ENCODE measurements around the gene PRSS56.

Gene PRSS56

DNA sequence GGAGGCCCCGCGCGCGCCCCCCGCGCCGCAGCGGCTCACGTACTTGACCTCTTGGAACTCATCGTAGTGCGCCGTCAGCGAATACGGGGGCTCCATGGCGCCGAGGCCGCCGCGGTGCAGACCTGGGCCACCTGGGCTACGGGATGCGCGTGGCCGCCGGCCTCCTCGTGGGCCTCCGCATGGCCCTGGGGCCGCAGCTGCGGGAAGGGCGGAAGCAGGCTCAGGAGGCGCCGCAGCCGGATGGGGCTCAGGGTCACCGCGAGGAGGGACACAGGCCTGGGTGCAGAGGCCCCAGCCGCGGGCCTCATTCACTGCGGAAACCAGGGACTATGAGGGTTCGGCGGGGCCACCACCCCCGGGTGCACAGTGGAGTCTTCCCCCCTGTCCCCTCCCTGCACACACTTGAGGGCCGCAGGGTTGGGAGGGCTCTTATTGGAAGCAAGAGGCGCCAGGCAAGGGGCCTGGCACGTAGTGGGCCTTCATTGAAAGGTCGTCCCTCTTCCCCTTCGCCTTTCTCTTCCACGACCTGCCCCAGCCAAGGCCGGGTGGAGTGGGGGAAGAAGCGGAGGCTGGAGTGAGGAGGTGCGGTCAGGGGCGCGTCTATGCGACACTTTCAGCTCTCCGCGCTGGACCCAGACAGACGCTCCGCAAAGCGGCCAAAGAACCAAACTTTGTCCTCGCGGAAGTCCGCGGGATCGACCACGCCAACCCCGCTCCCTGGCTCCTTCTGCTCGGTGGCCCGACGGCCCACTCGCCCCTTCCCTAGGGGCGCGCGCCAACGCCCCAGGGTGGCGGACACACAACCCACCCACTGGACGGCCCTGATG is 33.4 kb upstream of the PRSS56 start:
- DNase-seq (ENCODE audit: low spot score), result no peak

- no peak for DNase-seq (ENCODE audit: low spot score)
These were observed 32.6 kb upstream of the PRSS56 start, which contains the start of gene ECEL1 for GRCh38 chr2:232487385-232488096. TSS of gene ECEL1 (minus strand) at chr2:232487834. CDS start at chr2:232486653, 1,181 bp downstream.

GRCh38 chr2:232488097-232488711 is 32.0 kb upstream of the PRSS56 start:
- DNase-seq (ENCODE audit: low spot score), result no peak

DNA sequence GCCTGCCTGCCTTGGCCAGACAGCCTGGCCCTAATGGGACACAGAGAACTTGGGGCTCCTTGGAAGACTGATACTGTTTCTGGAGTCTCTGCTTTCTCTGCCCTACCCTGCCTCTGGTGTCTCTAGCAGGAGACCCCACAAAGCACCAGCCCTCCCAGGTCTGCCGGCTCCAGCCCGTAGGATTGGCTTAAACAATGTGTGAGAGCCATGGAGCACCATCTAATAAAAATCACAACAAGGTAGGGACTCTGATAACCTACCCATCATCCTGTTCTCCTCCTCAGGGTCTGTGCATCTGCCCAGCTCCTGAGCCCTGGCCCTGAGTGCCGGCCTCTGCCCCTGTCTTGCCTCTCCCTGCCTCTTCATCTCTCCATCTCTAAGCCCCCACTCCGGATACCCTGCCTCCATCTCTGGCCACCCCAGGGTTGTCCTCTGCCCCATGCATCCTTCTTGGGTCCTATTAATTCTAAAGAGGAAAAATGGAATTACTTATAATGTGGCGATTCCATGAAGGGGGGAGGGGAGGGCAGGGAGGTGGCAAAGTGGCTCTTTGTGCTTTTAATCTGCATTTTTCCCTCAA is 31.4 kb upstream of the PRSS56 start:
- no peak for DNase-seq (ENCODE audit: low spot score)

GRCh38 chr2:232489516-232490220 is 30.5 kb upstream of the PRSS56 start:
- DNase-seq (ENCODE audit: low spot score), result no peak

GRCh38 chr2:232490221-232491138 is 29.7 kb upstream of the PRSS56 start:
- no peak for DNase-seq (ENCODE audit: low spot score)

DNA sequence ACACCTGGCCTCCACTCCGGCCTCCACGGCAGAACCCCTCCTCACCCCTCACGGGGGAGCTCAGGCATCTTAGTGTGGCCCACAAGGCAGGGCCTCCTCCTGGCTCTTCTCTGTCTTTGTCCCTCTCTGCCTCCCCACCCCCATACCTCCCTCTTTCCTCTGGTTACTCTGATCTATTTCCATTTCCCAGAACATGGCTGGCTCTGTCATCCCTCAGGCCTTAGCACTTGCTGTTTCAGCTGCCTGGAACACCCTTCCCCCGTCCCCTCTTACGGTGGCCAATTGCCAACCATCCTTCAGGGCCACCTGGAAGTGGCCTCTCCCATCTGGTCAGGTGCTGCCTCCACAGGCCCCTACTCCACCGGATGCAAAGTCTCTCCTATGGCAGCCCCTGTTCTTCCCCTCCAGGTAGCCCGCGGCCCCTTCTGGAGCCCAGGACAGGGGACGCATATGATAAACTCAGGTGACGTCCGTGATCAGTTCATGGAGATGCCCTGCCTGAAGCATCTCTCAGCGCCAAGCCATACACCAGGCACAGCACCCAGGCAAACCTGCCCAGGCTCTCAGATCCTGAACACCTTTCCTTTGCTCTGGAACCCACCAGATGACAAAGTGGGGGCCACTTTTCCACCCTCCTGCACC is 28.9 kb upstream of the PRSS56 start:
- no peak for DNase-seq (ENCODE audit: low spot score)

GRCh38 chr2:232492236-232492848 is 27.8 kb upstream of the PRSS56 start:
- no peak for DNase-seq (ENCODE audit: low spot score)

DNA sequence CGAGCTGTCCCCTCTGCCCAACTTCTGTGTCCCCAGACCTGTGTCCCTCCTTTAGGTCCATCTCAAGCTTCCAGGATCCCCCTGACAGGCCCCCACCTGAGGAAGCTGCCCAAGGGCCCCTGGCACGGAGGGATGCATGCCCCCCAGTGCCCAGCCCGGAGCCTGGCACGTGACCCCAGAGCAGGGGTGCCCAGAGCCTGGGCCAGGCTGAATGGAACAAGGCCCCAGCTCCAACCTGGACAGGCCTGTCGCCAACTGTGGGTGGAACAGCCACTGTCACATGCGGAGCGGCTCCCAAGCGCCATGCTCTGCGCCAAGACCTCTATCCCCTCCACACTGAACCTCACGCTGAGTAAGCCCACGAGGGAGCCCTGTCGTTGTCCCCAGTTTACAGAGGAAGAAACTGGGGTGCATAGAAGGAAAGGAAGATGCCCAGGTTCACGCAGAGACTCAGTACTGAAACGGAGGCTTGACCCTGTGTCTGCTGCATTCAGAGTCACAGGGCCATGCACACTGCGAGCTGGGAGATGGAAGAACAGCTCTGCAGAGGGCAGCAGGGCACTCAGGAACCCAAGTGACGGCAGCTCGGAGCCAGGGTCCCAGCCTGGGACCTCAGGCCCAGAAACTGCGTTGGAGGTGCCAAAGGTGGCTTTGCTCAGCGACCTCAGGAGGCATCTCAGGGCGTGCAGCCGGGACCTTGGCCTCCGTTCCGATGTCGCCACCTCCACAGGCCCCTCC is 27.1 kb upstream of the PRSS56 start:
- DNase-seq (ENCODE audit: low spot score), result no peak

- DNase-seq (ENCODE audit: low spot score), result no peak
These were observed 26.3 kb upstream of the PRSS56 start for GRCh38 chr2:232493701-232494474.

- no peak for DNase-seq (ENCODE audit: low spot score)
These were observed 25.6 kb upstream of the PRSS56 start for GRCh38 chr2:232494542-232494941.

GRCh38 chr2:232495292-232495691 is 24.9 kb upstream of the PRSS56 start:
- no peak for DNase-seq (ENCODE audit: low spot score)

DNA sequence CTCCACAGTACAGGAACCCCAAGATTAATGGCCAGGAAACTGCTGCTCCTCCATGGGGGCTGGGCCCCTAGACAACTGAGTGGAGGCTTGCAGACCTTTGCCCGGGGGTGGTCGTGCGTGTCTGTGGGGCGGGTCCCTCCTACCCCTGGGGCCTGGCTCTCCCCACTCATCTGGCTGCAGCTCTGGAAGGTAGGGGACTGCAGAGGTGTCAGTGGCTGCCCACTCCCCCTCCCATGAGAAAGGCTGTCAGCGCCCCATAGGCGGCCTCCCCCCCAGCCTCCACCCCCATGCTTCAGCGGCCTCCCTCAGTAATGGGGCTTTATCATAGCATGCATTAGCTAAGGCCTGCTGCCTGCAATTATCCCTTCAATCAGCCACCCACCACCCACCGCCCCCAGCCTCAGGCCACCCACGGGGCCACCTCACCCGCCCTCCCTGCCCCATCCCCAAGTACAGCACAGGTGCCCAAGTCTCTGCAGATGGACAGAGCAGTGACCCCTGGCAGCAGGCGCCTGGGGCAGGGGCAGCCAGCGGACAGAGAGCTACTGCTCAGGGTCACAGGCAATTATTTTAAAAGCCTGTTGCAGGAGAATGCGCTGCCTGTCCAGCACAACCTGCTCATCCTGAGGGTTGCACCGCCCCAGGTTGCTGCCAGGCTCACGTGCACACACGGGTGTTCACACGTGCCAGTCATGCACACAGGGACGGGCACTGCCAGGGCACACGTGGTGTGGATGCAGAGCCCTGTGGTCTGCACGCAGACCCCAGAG is 23.5 kb upstream of the PRSS56 start:
- DNase-seq (ENCODE audit: low spot score), result no peak

DNA sequence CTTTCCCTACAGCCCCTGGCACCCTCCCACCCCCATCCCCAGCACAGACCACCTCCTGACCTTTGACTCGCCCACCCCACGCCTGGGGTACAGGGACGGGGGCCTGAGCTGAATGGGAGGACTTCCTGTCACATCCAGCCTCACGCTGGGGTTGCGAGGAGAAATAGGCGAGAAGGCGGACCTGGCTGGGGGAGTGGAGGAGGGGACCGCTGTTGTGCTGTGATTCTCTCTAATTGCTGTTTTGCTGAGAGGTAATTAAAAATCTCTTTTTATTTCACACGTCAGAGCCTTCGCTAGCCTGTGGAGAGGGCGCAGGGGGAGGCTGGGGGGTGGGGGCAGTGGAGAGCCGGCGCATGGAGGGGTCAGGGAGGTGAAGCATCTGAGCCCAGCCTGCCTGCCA is 22.8 kb upstream of the PRSS56 start:
- no peak for DNase-seq (ENCODE audit: low spot score)

DNA sequence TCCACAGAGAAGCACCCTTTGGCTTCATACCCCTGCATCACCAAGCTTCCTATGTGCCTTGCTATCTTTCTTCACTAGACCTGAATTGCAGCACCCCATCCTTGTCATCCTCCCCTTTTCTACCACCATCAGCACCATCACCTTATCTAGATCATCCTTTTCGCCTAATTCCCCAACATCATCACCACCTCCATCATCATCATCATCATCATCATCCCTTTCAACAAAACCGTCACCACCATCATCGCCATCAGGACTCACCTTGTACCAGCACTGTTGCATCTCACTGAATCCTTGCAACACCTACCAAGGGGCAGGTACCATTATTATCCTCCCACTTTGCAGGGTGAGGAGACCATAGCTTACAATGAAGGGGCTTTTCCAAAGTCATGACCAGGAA is 21.7 kb upstream of the PRSS56 start:
- no peak for DNase-seq (ENCODE audit: low spot score)

- DNase-seq (ENCODE audit: low spot score), result no peak
These were observed 18.8 kb upstream of the PRSS56 start for GRCh38 chr2:232501331-232501771.

DNA sequence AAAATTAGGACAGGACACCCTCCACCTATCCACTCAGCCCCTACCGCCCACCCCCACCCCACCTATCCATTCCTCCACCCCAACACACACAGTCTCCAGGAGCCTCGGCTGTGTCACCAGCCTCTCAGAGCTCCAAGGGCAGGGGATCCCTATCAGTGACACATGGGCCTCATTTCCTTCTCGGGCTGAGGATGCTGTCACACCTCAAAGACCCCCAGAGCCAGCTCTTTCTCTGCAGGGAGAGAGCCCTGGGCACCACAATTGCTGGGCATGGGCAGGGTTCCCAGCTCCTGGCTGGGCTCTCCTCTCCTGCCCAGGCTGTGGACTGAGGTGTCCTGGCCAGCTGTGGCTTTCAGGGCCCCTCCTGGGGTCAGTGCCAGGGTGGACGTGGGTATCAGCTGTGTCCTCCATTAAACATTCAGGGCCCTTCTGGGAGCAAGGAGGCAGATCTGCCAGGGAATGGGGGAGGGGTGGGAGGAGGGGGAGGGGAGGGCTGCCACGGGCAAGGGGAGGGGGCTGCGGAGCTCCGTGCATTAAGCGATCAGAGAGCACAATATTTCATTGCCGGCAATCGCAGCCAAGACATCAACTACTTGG is 18.3 kb upstream of the PRSS56 start:
- DNase-seq (ENCODE audit: low spot score), result no peak
